Caco-2 (cell line): ENCODE results near the gene CRISPLD2. TPM values are rescaled to one million over a fixed set of nuclear protein-coding genes. Genes with fewer than 3 reads are reported as not detected.

Source experiments
- BruUV-seq: library from RNA; stranded (reverse); fragments of 400-500 nt; replicated peaks from 2 replicates; lab custom pipeline; 2021; lab: Mats Ljungman, UMichigan
- CTCF ChIA-PET: fragments of 300-600 bp; sonication (Branson Sonifier 250); formaldehyde crosslinking; loops from one replicate; lab custom pipeline; 2022; ENCODE audit warnings: antibody characterized with exemption; lab: Charles Lee
- POLR2A ChIA-PET: fragments of 300-600 bp; sonication (Branson Sonifier 250); formaldehyde crosslinking; loops from one replicate; lab custom pipeline; 2022; ENCODE audit warnings: antibody characterized with exemption; lab: Charles Lee
- DNase-seq, 2 experiments: peaks; one replicate each; pipeline versions ENCODE4 v3.0.0 to v3.0.0-alpha.2; 2020 to 2022
- H3K27me3 ChIP-seq: replicated peaks from 2 replicates; pipeline ENCODE4 v1.6.0; 2011; ENCODE audit warnings: low read length; ENCODE audit not compliant: control insufficient read depth, insufficient read depth
- H3K36me3 ChIP-seq: 2 replicates; pipeline ENCODE4 v1.5.1; 2011; ENCODE audit warnings: low read length; ENCODE audit not compliant: control insufficient read depth, insufficient read depth
- H3K4me1 ChIP-seq: fragments of 250-450 bp; sonication (Bioruptor Pico); 2 replicates; pipeline ENCODE4 v1.5.1; 2020; ENCODE audit warnings: mild to moderate bottlenecking
- H3K4me3 ChIP-seq: 2 replicates; pipeline ENCODE4 v1.5.1; 2011; ENCODE audit warnings: low read depth, mild to moderate bottlenecking, control low read depth, low read length
- H3K9me3 ChIP-seq: fragments of 250-450 bp; sonication (Bioruptor Pico); 2 replicates; pipeline ENCODE4 v1.5.1; 2020; ENCODE audit warnings: mild to moderate bottlenecking, moderate library complexity
- H3K27ac Mint-ChIP-seq: one replicate; pipeline ENCODE4 v1.8.0; 2022; ENCODE audit warnings: mixed read lengths; ENCODE audit not compliant: unreplicated experiment
- H3K27me3 Mint-ChIP-seq: one replicate; pipeline ENCODE4 v1.8.0; 2022; ENCODE audit warnings: mixed read lengths; ENCODE audit not compliant: insufficient read depth, unreplicated experiment
- H3K36me3 Mint-ChIP-seq: one replicate; pipeline ENCODE4 v1.8.0; 2022; ENCODE audit warnings: mild to moderate bottlenecking, mixed read lengths; ENCODE audit not compliant: insufficient read depth, unreplicated experiment
- H3K4me1 Mint-ChIP-seq: one replicate; pipeline ENCODE4 v1.8.0; 2022; ENCODE audit warnings: low read depth, mixed read lengths; ENCODE audit not compliant: unreplicated experiment
- H3K4me3 Mint-ChIP-seq: one replicate; pipeline ENCODE4 v1.8.0; 2022; ENCODE audit warnings: mild to moderate bottlenecking, moderate library complexity, mixed read lengths; ENCODE audit not compliant: unreplicated experiment
- H3K9me3 Mint-ChIP-seq: one replicate; pipeline ENCODE4 v1.8.0; 2022; ENCODE audit warnings: mixed read lengths; ENCODE audit not compliant: unreplicated experiment
- CTCF ChIP-seq, 2 experiments: fragments of 200-600 bp in 1 of 2; IDR thresholded peaks; 1 replicate in 1 of 2; 2 replicates in 1 of 2; pipeline versions ENCODE4 v1.5.1 to v1.8.0; 2011 to 2022; ENCODE audit warnings: antibody characterized with exemption in 1 of 2, control low read depth in 1 of 2, inconsistent platforms in 1 of 2, low read depth in 1 of 2, low read length in 1 of 2, mild to moderate bottlenecking in 1 of 2, moderate library complexity in 1 of 2; ENCODE audit not compliant: insufficient read depth in 1 of 2, severe bottlenecking in 1 of 2, unreplicated experiment in 1 of 2
- intact Hi-C: fragments of 100-400 bp; cut with micrococcal nuclease; formaldehyde crosslinking; loops from one replicate; pipeline ENCODE4 v1.10.0; 2022; ENCODE audit not compliant: unreplicated experiment
- total RNA-seq: library from RNA; stranded (reverse); gene quantifications from 2 replicates; pipeline ENCODE4 v1.2.3, GENCODE V29; 2022

Gene CRISPLD2
- total RNA-seq, 1 experiment from 2014 or later: 4.0 TPM

GRCh38 chr16:84905965-84906460, 86.2 kb downstream of the CRISPLD2 start:
- Histone ChIP-seq H3K36me3 (no peaks in the 10 kb centered on the region), H3K4me3 (no peak overlapping the region), H3K27me3 (no peaks in the 10 kb centered on the region; the same call in 1 of the 2 replicates), H3K9me3 (no peaks in the 10 kb centered on the region), H3K4me1 (no peaks in the 10 kb centered on the region)
- intact Hi-C loops: no loop called here
- CTCF ChIA-PET: no interaction called here
- POLR2A ChIA-PET: no interaction called here
- Mint-ChIP-seq H3K4me3 (no peak overlapping the region), H3K27me3 (no peaks in the 10 kb centered on the region), H3K9me3 (no peaks in the 10 kb centered on the region), H3K36me3 (no peaks in the 10 kb centered on the region), H3K27ac (no peak overlapping the region), H3K4me1 (no peaks in the 10 kb centered on the region)
- TF ChIP-seq CTCF (IDR thresholded peaks at IDR 0.05; ENCODE audit: insufficient read depth in 1 of 2, low read depth in 1 of 2, low read length in 1 of 2, severe bottlenecking in 1 of 2, unreplicated experiment in 1 of 2): no peak
- BruUV-seq: no TSS peak
- no peak for DNase-seq

GRCh38 chr16:84907051-84907450, 87.3 kb downstream of the CRISPLD2 start:
- Histone ChIP-seq H3K9me3 (no peaks in the 10 kb centered on the region), H3K36me3 (no peaks in the 10 kb centered on the region), H3K27me3 (no peaks in the 10 kb centered on the region; the same call in 1 of the 2 replicates), H3K4me3 (no peak overlapping the region), H3K4me1 (no peaks in the 10 kb centered on the region)
- Mint-ChIP-seq H3K4me1 (no peaks in the 10 kb centered on the region), H3K4me3 (no peak overlapping the region), H3K9me3 (no peaks in the 10 kb centered on the region), H3K36me3 (no peaks in the 10 kb centered on the region), H3K27me3 (peaks cover under 1% of the 10 kb centered on the region), H3K27ac (no peak overlapping the region)
- ChIA-PET POLR2A (no interaction called here), CTCF (interaction anchor here (0.6 to 0.7 kb wide), 2 partner anchors 20 to 41 kb away, joined by 3 read pairs; no protein-coding TSS in a partner anchor)
- intact Hi-C loops: no loop called here
- no TSS peak for BruUV-seq
- DNase-seq: no peak
- TF ChIP-seq CTCF (IDR thresholded peaks at IDR 0.05; ENCODE audit: insufficient read depth in 1 of 2, low read depth in 1 of 2, low read length in 1 of 2, severe bottlenecking in 1 of 2, unreplicated experiment in 1 of 2): no peak

DNA sequence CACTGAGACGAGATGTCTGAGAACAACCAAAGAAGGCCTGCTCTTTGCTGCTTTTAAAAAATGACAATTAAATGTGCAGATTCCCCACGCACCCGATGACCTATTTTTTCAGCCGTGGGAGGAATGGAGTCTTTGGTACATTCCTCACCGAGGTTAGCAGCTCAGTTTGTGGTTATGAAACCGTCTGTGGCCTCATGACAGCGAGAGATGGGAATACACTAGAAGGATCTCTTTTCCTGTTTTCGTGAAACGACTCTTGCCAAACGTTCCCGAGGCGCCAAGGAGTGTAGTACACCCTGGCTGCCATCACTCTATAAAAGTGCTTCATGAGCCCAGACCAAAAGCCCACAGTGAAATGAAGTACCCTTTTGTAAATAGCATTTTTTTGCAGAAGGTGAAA, 87.8 kb downstream of the CRISPLD2 start:
- H3K4me1 Mint-ChIP-seq: no peaks in the 10 kb centered on the region
- Histone ChIP-seq H3K4me1 (no peaks in the 10 kb centered on the region), H3K4me3 (no peak overlapping the region), H3K36me3 (no peaks in the 10 kb centered on the region), H3K27me3 (no peaks in the 10 kb centered on the region; the same call in 1 of the 2 replicates), H3K9me3 (no peaks in the 10 kb centered on the region)
- POLR2A ChIA-PET: no interaction called here
- BruUV-seq: no TSS peak
- no peak overlapping the region for H3K4me3 Mint-ChIP-seq
- no peaks in the 10 kb centered on the region for H3K9me3 Mint-ChIP-seq
- H3K36me3 Mint-ChIP-seq: no peaks in the 10 kb centered on the region
- CTCF ChIA-PET: interaction anchor here (0.6 to 0.7 kb wide), 2 partner anchors 19 to 41 kb away, joined by 3 read pairs; no protein-coding TSS in a partner anchor
- no peak for TF ChIP-seq CTCF (IDR thresholded peaks at IDR 0.05; ENCODE audit: insufficient read depth in 1 of 2, low read depth in 1 of 2, low read length in 1 of 2, severe bottlenecking in 1 of 2, unreplicated experiment in 1 of 2)
- DNase-seq: no peak
- H3K27ac Mint-ChIP-seq: no peak overlapping the region
- peaks cover 4% of the 10 kb centered on the region for H3K27me3 Mint-ChIP-seq
- intact Hi-C loops: no loop called here
